HG03039 (cell line): Measurements from ENCODE around the gene PRCP.
"Not testable (repeated sequence)": the region's sequence is repeated elsewhere in the genome, so short reads cannot be mapped to it uniquely, and the experiment has no call there.

Experiments
- ATAC-seq: cut with Tn5 transposase; IDR thresholded peaks from one replicate; pipeline ENCODE4 v1.9.1; 2021; ENCODE audit warnings: mild to moderate bottlenecking, moderate library complexity; ENCODE audit not compliant: unreplicated experiment

Gene PRCP

GRCh38 chr11:82872377-82873150 lies 27.7 kb downstream of the PRCP start:
- ATAC-seq: no peak

GRCh38 chr11:82871646-82872045 lies 28.6 kb downstream of the PRCP start:
- no peak for ATAC-seq

- ATAC-seq: no peak
Measured at GRCh38 chr11:82869657-82870056, 30.6 kb downstream of the PRCP start.

- no peak for ATAC-seq
Measured at GRCh38 chr11:82867495-82868082, 32.6 kb downstream of the PRCP start.

GRCh38 chr11:82865841-82866240 lies 34.4 kb downstream of the PRCP start:
- ATAC-seq: no peak

- ATAC-seq: no peak
Measured at GRCh38 chr11:82864268-82864667, 36.0 kb downstream of the PRCP start.

- ATAC-seq: no peak
Measured at GRCh38 chr11:82863209-82863608, 37.0 kb downstream of the PRCP start.

GRCh38 chr11:82862379-82862778 lies 37.9 kb downstream of the PRCP start:
- no peak for ATAC-seq

- ATAC-seq: no peak
Measured at GRCh38 chr11:82859750-82860149, 40.5 kb downstream of the PRCP start.

- ATAC-seq: no peak
Measured at GRCh38 chr11:82858556-82859091, 41.6 kb downstream of the PRCP start.

- ATAC-seq: no peak
Measured at GRCh38 chr11:82858133-82858532, 42.1 kb downstream of the PRCP start.

- ATAC-seq: no peak
Measured at GRCh38 chr11:82857145-82857544, 43.1 kb downstream of the PRCP start.

GRCh38 chr11:82855616-82856015 lies 44.6 kb downstream of the PRCP start:
- ATAC-seq: no peak

GRCh38 chr11:82854916-82855315 lies 45.3 kb downstream of the PRCP start:
- ATAC-seq: not testable (repeated sequence)

GRCh38 chr11:82854242-82854641 lies 46.0 kb downstream of the PRCP start:
- no peak for ATAC-seq

- no peak for ATAC-seq
Measured at GRCh38 chr11:82848829-82849228, 51.4 kb downstream of the PRCP start.

GRCh38 chr11:82845356-82846353 lies 54.6 kb downstream of the PRCP start:
- no peak for ATAC-seq

- no peak for ATAC-seq
Measured at GRCh38 chr11:82843057-82843795, 57.0 kb downstream of the PRCP start.

- no peak for ATAC-seq
Measured at GRCh38 chr11:82842019-82842418, 58.2 kb downstream of the PRCP start.

GRCh38 chr11:82837650-82838049 lies 62.6 kb downstream of the PRCP start:
- ATAC-seq: no peak
